Measurements from ENCODE around the gene MPV17L. TPM values are rescaled to one million over a fixed set of nuclear protein-coding genes. Genes with fewer than 3 reads are reported as not detected.

MPV17L gene
- polyA plus RNA-seq, 1 of the 3 experiments (the other 2 are of a cell fraction): 0.43 TPM

GRCh38 chr16:15457958-15458357 lies 62.4 kb downstream of the MPV17L start:
- no peak overlapping the region for H3K4me2 ChIP-seq
- POLR2A ChIA-PET: no interaction called here
- no peaks in the 10 kb centered on the region for H3K9me3 ChIP-seq
- H3F3A ChIP-seq (replicated peaks; ENCODE audit: insufficient read depth): no peaks in the 10 kb centered on the region
- 81% methylated on average over 4 of the region's 4 CpGs for WGBS (ENCODE audit: low lambda C conversion rate)
- no peak overlapping the region for H3K4me3 ChIP-seq (ENCODE audit: low read depth in 2 of 2, low read length in 1 of 2)
- H3K9me2 ChIP-seq: no peaks in the 10 kb centered on the region
- H3K27me3 ChIP-seq (ENCODE audit: insufficient read depth): no peaks in the 10 kb centered on the region
- H2AFZ ChIP-seq (ENCODE audit: low read depth): no peak overlapping the region
- H3K79me2 ChIP-seq (ENCODE audit: insufficient read depth): peaks cover 14% of the 10 kb centered on the region; the same call in 1 of the 2 replicates
- TF ChIP-seq GATA2 (CRISPR knock-in tag; IDR thresholded peaks at IDR 0.05) (no peak), NRF1 (IDR thresholded peaks at IDR 0.05; ENCODE audit: low read depth, low read length) (no peak), POLR2AphosphoS5 (IDR thresholded peaks at IDR 0.05; ENCODE audit: low read depth, low read length) (no peak)
- H3K4me1 ChIP-seq (ENCODE audit: control insufficient read depth in 1 of 2, insufficient read depth in 2 of 2, low read depth in 1 of 2, low read length in 1 of 2): 0 out of 4 replicates have a peak, but pooled peaks cover 0 to 5% of the 10 kb centered on the region in 2 experiments
- CTCF ChIA-PET: no interaction called here
- DNase-seq: no peak
- no peak overlapping the region for H3K27ac ChIP-seq (ENCODE audit: low read depth in 2 of 2, low read length in 1 of 2)
- no peaks in the 10 kb centered on the region for H3K36me3 ChIP-seq (replicated peaks in 1 of 2; ENCODE audit: control insufficient read depth in 1 of 2, insufficient read depth in 2 of 2, low read length in 1 of 2)
- no peak overlapping the region for H3K9ac ChIP-seq
- peaks cover 4% of the 10 kb centered on the region; the same call in 1 of the 2 replicates for H4K20me1 ChIP-seq (ENCODE audit: insufficient read depth)

DNA sequence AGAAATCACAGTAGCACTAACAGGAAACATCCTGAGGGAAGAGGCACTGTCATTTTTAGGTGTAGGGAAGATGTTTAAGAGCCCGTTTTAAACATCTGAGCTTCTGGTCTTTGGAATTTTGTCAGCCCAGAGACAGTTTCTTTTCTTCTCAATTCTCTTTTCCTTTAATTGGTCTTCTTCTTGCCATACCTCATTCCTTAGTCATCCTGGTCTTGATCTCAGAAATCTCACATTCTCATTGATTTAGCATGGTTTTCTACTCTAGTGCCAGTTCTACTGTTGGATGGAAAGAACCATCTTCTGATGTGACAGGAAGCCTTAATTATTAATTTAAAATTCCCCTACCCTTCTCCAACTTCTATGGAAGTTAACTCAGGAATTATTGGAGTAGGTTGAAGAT lies 64.2 kb downstream of the MPV17L start:
- Histone ChIP-seq H4K20me1 (ENCODE audit: insufficient read depth) (peaks cover 4% of the 10 kb centered on the region; the same call in 1 of the 2 replicates), H3K9ac (no peak overlapping the region), H3K9me3 (no peaks in the 10 kb centered on the region), H3K4me1 (ENCODE audit: control insufficient read depth in 1 of 2, insufficient read depth in 2 of 2, low read depth in 1 of 2, low read length in 1 of 2) (0 out of 4 replicates have a peak, but pooled peaks cover 0 to 5% of the 10 kb centered on the region in 2 experiments), H3K27ac (ENCODE audit: low read depth in 2 of 2, low read length in 1 of 2) (no peak overlapping the region), H3K79me2 (ENCODE audit: insufficient read depth) (peaks cover 14% of the 10 kb centered on the region; the same call in 1 of the 2 replicates), H3K27me3 (ENCODE audit: insufficient read depth) (no peaks in the 10 kb centered on the region), H3K36me3 (replicated peaks in 1 of 2; ENCODE audit: control insufficient read depth in 1 of 2, insufficient read depth in 2 of 2, low read length in 1 of 2) (no peaks in the 10 kb centered on the region), H3K4me3 (ENCODE audit: low read depth in 2 of 2, low read length in 1 of 2) (no peak overlapping the region), H3F3A (replicated peaks; ENCODE audit: insufficient read depth) (no peaks in the 10 kb centered on the region), H3K4me2 (no peak overlapping the region), H2AFZ (ENCODE audit: low read depth) (no peak overlapping the region), H3K9me2 (no peaks in the 10 kb centered on the region)
- TF ChIP-seq NRF1 (IDR thresholded peaks at IDR 0.05; ENCODE audit: low read depth, low read length) (no peak), JUND (IDR thresholded peaks at IDR 0.05) (no peak), RXRA (IDR thresholded peaks at IDR 0.05; ENCODE audit: borderline replicate concordance, low read depth) (no peak), RAD21 (IDR thresholded peaks at IDR 0.05; ENCODE audit: low read length) (no peak), RFX5 (IDR thresholded peaks at IDR 0.05; ENCODE audit: low read length) (no peak), MXI1 (IDR thresholded peaks at IDR 0.05; ENCODE audit: low read depth, low read length) (no peak), FOXJ3 (CRISPR knock-in tag; IDR thresholded peaks at IDR 0.05) (no peak), EP300 (IDR thresholded peaks at IDR 0.05; ENCODE audit: borderline replicate concordance in 1 of 2, low read depth in 1 of 2, low read length in 1 of 2) (no peak)
- TF ChIP-seq, protein P1, sequence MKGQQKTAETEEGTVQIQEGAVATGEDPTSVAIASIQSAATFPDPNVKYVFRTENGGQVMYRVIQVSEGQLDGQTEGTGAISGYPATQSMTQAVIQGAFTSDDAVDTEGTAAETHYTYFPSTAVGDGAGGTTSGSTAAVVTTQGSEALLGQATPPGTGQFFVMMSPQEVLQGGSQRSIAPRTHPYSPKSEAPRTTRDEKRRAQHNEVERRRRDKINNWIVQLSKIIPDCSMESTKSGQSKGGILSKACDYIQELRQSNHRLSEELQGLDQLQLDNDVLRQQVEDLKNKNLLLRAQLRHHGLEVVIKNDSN (IDR thresholded peaks at IDR 0.05; ENCODE audit: borderline replicate concordance, low read depth): no peak
- TF ChIP-seq, protein P2, sequence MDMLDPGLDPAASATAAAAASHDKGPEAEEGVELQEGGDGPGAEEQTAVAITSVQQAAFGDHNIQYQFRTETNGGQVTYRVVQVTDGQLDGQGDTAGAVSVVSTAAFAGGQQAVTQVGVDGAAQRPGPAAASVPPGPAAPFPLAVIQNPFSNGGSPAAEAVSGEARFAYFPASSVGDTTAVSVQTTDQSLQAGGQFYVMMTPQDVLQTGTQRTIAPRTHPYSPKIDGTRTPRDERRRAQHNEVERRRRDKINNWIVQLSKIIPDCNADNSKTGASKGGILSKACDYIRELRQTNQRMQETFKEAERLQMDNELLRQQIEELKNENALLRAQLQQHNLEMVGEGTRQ (IDR thresholded peaks at IDR 0.05; ENCODE audit: borderline replicate concordance, low read depth, low read length): no peak
- CTCF ChIA-PET: no interaction called here
- 100% methylated on average over 1 of the region's 1 CpG for WGBS (ENCODE audit: low lambda C conversion rate)
- no peak for DNase-seq
- POLR2A ChIA-PET: no interaction called here

All from SK-N-SH (cell line).